Stimulated activated naive B cell treated with anti-CD40 and anti-IgM and Interleukin-4, amounts not matched to agents 10 μg/mL and 1 μg/mL and 100 μg/mL, for 72 hours (primary cell): Measurements from ENCODE around the gene KCNJ13.
A peak's percentile ranks its signal among the peaks of the same experiment; 100 is the strongest.

Experiments
- ATAC-seq, 2 donors: fragments of 150-1000 bp; cut with Tn5 transposase; replicated peaks; 2 replicates each; pipeline ENCODE4 v1.10.0; 2021; ENCODE audit warnings: moderate library complexity in 1 of 2
- DNase-seq: peaks from one replicate; pipeline ENCODE4 v3.0.0; 2021
- H3K27ac Mint-ChIP-seq: one replicate; pipeline ENCODE4 v1.8.0; 2022; ENCODE audit warnings: mild to moderate bottlenecking, mixed read lengths
- H3K27me3 Mint-ChIP-seq, 2 donors: one replicate each; pipeline ENCODE4 v1.8.0; 2022; ENCODE audit warnings: mixed read lengths in 2 of 2
- H3K36me3 Mint-ChIP-seq, 2 donors: one replicate each; pipeline ENCODE4 v1.8.0; 2022; ENCODE audit warnings: mixed read lengths in 2 of 2, mild to moderate bottlenecking in 1 of 2
- H3K4me1 Mint-ChIP-seq, 2 donors: one replicate each; pipeline ENCODE4 v1.8.0; 2022; ENCODE audit warnings: mixed read lengths in 2 of 2, mild to moderate bottlenecking in 1 of 2
- H3K4me3 Mint-ChIP-seq, 2 donors: one replicate each; pipeline ENCODE4 v1.8.0; 2022; ENCODE audit warnings: mild to moderate bottlenecking in 2 of 2, mixed read lengths in 2 of 2, moderate library complexity in 1 of 2
- H3K9me3 Mint-ChIP-seq, 2 donors: one replicate each; pipeline ENCODE4 v1.8.0; 2022; ENCODE audit warnings: mixed read lengths in 2 of 2, mild to moderate bottlenecking in 1 of 2

The KCNJ13 gene

GRCh38 chr2:232776435-232776834 lies at the start of gene KCNJ13:
KCNJ13 (minus strand) TSS chr2:232776565; CDS start chr2:232771362, 5,203 bp downstream.
- no peak for ATAC-seq
- DNase-seq, result no peak
- peaks cover 14 to 20% of the 10 kb centered on the region in 2 donors for H3K36me3 Mint-ChIP-seq
- no peaks in the 10 kb centered on the region for H3K27me3 Mint-ChIP-seq
- no peaks in the 10 kb centered on the region for H3K9me3 Mint-ChIP-seq
- peaks cover 16 to 21% of the 10 kb centered on the region in 2 donors for H3K4me1 Mint-ChIP-seq
- no peak within 1 kb of the TSS for H3K27ac Mint-ChIP-seq
- H3K4me3 Mint-ChIP-seq, result no peak within 1 kb of the TSS

- no peaks in the 10 kb centered on the region for H3K9me3 Mint-ChIP-seq
- no peak overlapping the region for H3K4me3 Mint-ChIP-seq
- peaks cover 7 to 8% of the 10 kb centered on the region in 2 donors for H3K4me1 Mint-ChIP-seq
- no peak for DNase-seq
- peak overlapping the region; percentile 37 for H3K27ac Mint-ChIP-seq
- peaks cover 35 to 51% of the 10 kb centered on the region in 2 donors for H3K36me3 Mint-ChIP-seq
- ATAC-seq, result no peak
- H3K27me3 Mint-ChIP-seq, result no peaks in the 10 kb centered on the region
These were observed 41.4 kb upstream of the KCNJ13 start for GRCh38 chr2:232817756-232818155.

GRCh38 chr2:232816657-232817056 lies 40.3 kb upstream of the KCNJ13 start:
- Mint-ChIP-seq H3K27ac (no peak overlapping the region), H3K4me3 (no peak overlapping the region), H3K27me3 (no peaks in the 10 kb centered on the region), H3K36me3 (peaks cover 33 to 47% of the 10 kb centered on the region in 2 donors), H3K9me3 (no peaks in the 10 kb centered on the region), H3K4me1 (peaks cover 7 to 8% of the 10 kb centered on the region in 2 donors)
- DNase-seq, result no peak
- no peak for ATAC-seq

- ATAC-seq (no peak), DNase-seq (no peak)
- H3K27me3 Mint-ChIP-seq, result no peaks in the 10 kb centered on the region
- peaks cover 32 to 42% of the 10 kb centered on the region in 2 donors for H3K36me3 Mint-ChIP-seq
- H3K27ac Mint-ChIP-seq, result no peak overlapping the region
- no peaks in the 10 kb centered on the region for H3K9me3 Mint-ChIP-seq
- H3K4me1 Mint-ChIP-seq, result peaks cover 7 to 8% of the 10 kb centered on the region in 2 donors
- no peak overlapping the region for H3K4me3 Mint-ChIP-seq
These were observed 39.2 kb upstream of the KCNJ13 start for GRCh38 chr2:232815569-232815968.

- Mint-ChIP-seq H3K27me3 (no peaks in the 10 kb centered on the region), H3K27ac (no peak overlapping the region), H3K9me3 (no peaks in the 10 kb centered on the region), H3K36me3 (peaks cover 27 to 40% of the 10 kb centered on the region in 2 donors), H3K4me3 (no peak overlapping the region), H3K4me1 (no peaks in the 10 kb centered on the region)
- ATAC-seq (no peak), DNase-seq (no peak)
These were observed 34.1 kb upstream of the KCNJ13 start for GRCh38 chr2:232810444-232810843.

- no peak for ATAC-seq
These were observed 33.2 kb upstream of the KCNJ13 start for GRCh38 chr2:232809349-232810124.

GRCh38 chr2:232802091-232802490 lies 25.7 kb upstream of the KCNJ13 start:
- DNase-seq, result no peak
- H3K9me3 Mint-ChIP-seq, result no peaks in the 10 kb centered on the region
- H3K4me3 Mint-ChIP-seq, result no peak overlapping the region
- no peak for ATAC-seq
- H3K36me3 Mint-ChIP-seq, result peaks cover 53 to 68% of the 10 kb centered on the region in 2 donors
- H3K27ac Mint-ChIP-seq, result no peak overlapping the region
- peaks cover 0 to 2% of the 10 kb centered on the region in 2 donors for H3K4me1 Mint-ChIP-seq
- H3K27me3 Mint-ChIP-seq, result no peaks in the 10 kb centered on the region

More at GRCh38 chr2:232809349-232810124, 33.2 kb upstream of the KCNJ13 start:
- Mint-ChIP-seq H3K36me3 (peaks cover 35 to 43% of the 10 kb centered on the region in 2 donors), H3K27me3 (no peaks in the 10 kb centered on the region), H3K4me1 (peaks cover 0 to 2% of the 10 kb centered on the region in 2 donors), H3K27ac (no peak overlapping the region), H3K9me3 (no peaks in the 10 kb centered on the region), H3K4me3 (no peak overlapping the region)
- DNase-seq, result no peak

- H3K4me1 Mint-ChIP-seq, result peaks cover 0 to 1% of the 10 kb centered on the region in 2 donors
These were observed 23.8 kb upstream of the KCNJ13 start for GRCh38 chr2:232800166-232800565.

GRCh38 chr2:232798187-232798586 lies 21.8 kb upstream of the KCNJ13 start:
- H3K4me3 Mint-ChIP-seq, result no peak overlapping the region
- peaks cover 34 to 58% of the 10 kb centered on the region in 2 donors for H3K36me3 Mint-ChIP-seq
- DNase-seq, result no peak
- H3K27me3 Mint-ChIP-seq, result no peaks in the 10 kb centered on the region
- no peak for ATAC-seq
- no peaks in the 10 kb centered on the region for H3K9me3 Mint-ChIP-seq
- H3K4me1 Mint-ChIP-seq, result no peaks in the 10 kb centered on the region
- no peak overlapping the region for H3K27ac Mint-ChIP-seq

More at GRCh38 chr2:232800166-232800565, 23.8 kb upstream of the KCNJ13 start:
- Mint-ChIP-seq H3K9me3 (no peaks in the 10 kb centered on the region), H3K27me3 (no peaks in the 10 kb centered on the region), H3K27ac (no peak overlapping the region), H3K36me3 (peaks cover 41 to 68% of the 10 kb centered on the region in 2 donors), H3K4me3 (no peak overlapping the region)
- ATAC-seq (no peak), DNase-seq (no peak)

- Mint-ChIP-seq H3K4me1 (no peaks in the 10 kb centered on the region), H3K9me3 (no peaks in the 10 kb centered on the region), H3K36me3 (peaks cover 27 to 56% of the 10 kb centered on the region in 2 donors), H3K4me3 (no peak overlapping the region), H3K27ac (no peak overlapping the region), H3K27me3 (no peaks in the 10 kb centered on the region)
- ATAC-seq (no peak), DNase-seq (no peak)
These were observed 19.6 kb upstream of the KCNJ13 start for GRCh38 chr2:232795920-232796319.

- no peaks in the 10 kb centered on the region for H3K9me3 Mint-ChIP-seq
- no peak for DNase-seq
- H3K4me1 Mint-ChIP-seq, result no peaks in the 10 kb centered on the region
- no peak overlapping the region for H3K4me3 Mint-ChIP-seq
- H3K27ac Mint-ChIP-seq, result no peak overlapping the region
- H3K36me3 Mint-ChIP-seq, result peaks cover 28 to 56% of the 10 kb centered on the region in 2 donors
- no peaks in the 10 kb centered on the region for H3K27me3 Mint-ChIP-seq
- ATAC-seq, result no peak
These were observed 18.6 kb upstream of the KCNJ13 start for GRCh38 chr2:232794981-232795380.

- Mint-ChIP-seq H3K27ac (no peak overlapping the region), H3K9me3 (no peaks in the 10 kb centered on the region), H3K27me3 (no peaks in the 10 kb centered on the region), H3K36me3 (peaks cover 30 to 58% of the 10 kb centered on the region in 2 donors), H3K4me1 (no peaks in the 10 kb centered on the region), H3K4me3 (no peak overlapping the region)
- no peak for DNase-seq
- ATAC-seq, result no peak
These were observed 16.9 kb upstream of the KCNJ13 start for GRCh38 chr2:232793271-232793670.

- H3K27ac Mint-ChIP-seq, result no peak overlapping the region
- no peaks in the 10 kb centered on the region for H3K4me1 Mint-ChIP-seq
- H3K36me3 Mint-ChIP-seq, result peaks cover 33 to 50% of the 10 kb centered on the region in 2 donors
- H3K9me3 Mint-ChIP-seq, result no peaks in the 10 kb centered on the region
- H3K4me3 Mint-ChIP-seq, result no peak overlapping the region
- DNase-seq (no peak), ATAC-seq (no peak)
- no peaks in the 10 kb centered on the region for H3K27me3 Mint-ChIP-seq
These were observed 15.2 kb upstream of the KCNJ13 start for GRCh38 chr2:232791518-232791917.

GRCh38 chr2:232789082-232789481 lies 12.7 kb upstream of the KCNJ13 start:
- no peak overlapping the region for H3K4me3 Mint-ChIP-seq
- no peak for DNase-seq
- no peaks in the 10 kb centered on the region for H3K27me3 Mint-ChIP-seq
- peaks cover 39 to 48% of the 10 kb centered on the region in 2 donors for H3K36me3 Mint-ChIP-seq
- ATAC-seq, result no peak
- no peaks in the 10 kb centered on the region for H3K4me1 Mint-ChIP-seq
- H3K27ac Mint-ChIP-seq, result no peak overlapping the region
- no peaks in the 10 kb centered on the region for H3K9me3 Mint-ChIP-seq

- Mint-ChIP-seq H3K36me3 (peaks cover 39 to 50% of the 10 kb centered on the region in 2 donors), H3K4me3 (no peak overlapping the region), H3K27me3 (no peaks in the 10 kb centered on the region), H3K27ac (no peak overlapping the region), H3K9me3 (no peaks in the 10 kb centered on the region), H3K4me1 (peaks cover 0 to under 1% of the 10 kb centered on the region in 2 donors)
- ATAC-seq (no peak), DNase-seq (no peak)
These were observed 11.4 kb upstream of the KCNJ13 start for GRCh38 chr2:232787806-232788205.
